MM.1S (cell line): ENCODE data around the gene TCEANC.
"Not testable (repeated sequence)": the region's sequence is repeated elsewhere in the genome, so short reads cannot be mapped to it uniquely, and the experiment has no call there.

Experiments
- CTCF ChIP-seq: fragments of 300-600 bp; sonication (generic); IDR thresholded peaks from 2 replicates; pipeline ENCODE4 v1.5.1; 2016; ENCODE audit warnings: antibody characterized with exemption, low read length, mixed read lengths
- EZH2 ChIP-seq: fragments of 300-600 bp; sonication (generic); optimal IDR thresholded peaks from 2 replicates; pipeline ENCODE3; 2017; ENCODE audit warnings: low read depth, mild to moderate bottlenecking, antibody characterized with exemption, low read length, mixed read lengths
- EZH2phosphoT487 ChIP-seq: fragments of 300-600 bp; sonication (generic); IDR thresholded peaks from 2 replicates; pipeline ENCODE4 v1.6.1; 2018; ENCODE audit warnings: antibody characterized with exemption, low read length

DNA sequence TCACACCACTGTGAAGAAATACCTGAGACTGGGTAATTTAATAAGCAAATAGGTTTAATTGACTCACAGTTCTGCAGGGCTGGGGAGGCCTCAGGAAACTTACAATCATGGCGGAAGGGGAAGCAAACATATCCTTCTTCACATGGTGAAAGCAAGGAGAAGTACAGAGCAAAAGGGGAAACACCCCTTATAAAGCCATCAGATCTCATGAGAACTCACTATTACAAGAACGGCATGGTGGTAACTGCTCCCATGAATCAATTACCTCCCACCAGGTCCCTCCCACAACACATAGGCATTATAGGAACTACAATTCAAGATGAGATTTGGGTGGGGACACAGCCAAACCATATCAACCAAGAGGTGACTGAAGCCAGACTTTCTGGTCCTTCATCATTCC is 4.6 kb upstream of the TCEANC start:
- TF ChIP-seq EZH2phosphoT487, CTCF, EZH2: not testable (repeated sequence)
